HG03469 (cell line): ENCODE measurements around the gene CCDC80.
"Not testable (repeated sequence)": the region's sequence is repeated elsewhere in the genome, so short reads cannot be mapped to it uniquely, and the experiment has no call there.

Experiments used
- ATAC-seq: cut with Tn5 transposase; IDR thresholded peaks from one replicate; pipeline ENCODE4 v1.9.1; 2021; ENCODE audit warnings: mild to moderate bottlenecking, moderate library complexity, moderate number of reproducible peaks; ENCODE audit not compliant: unreplicated experiment

CCDC80 gene

GRCh38 chr3:112640930-112641801, at the start of gene CCDC80:
TSS of gene CCDC80 (minus strand) at chr3:112641143. CDS start at chr3:112639905, 1,238 bp downstream.
- ATAC-seq = no peak

GRCh38 chr3:112689989-112690388, 49.0 kb upstream of the CCDC80 start:
- ATAC-seq = no peak

GRCh38 chr3:112689385-112689784, 48.4 kb upstream of the CCDC80 start:
- no peak for ATAC-seq

GRCh38 chr3:112688819-112689218, 47.9 kb upstream of the CCDC80 start:
- no peak for ATAC-seq

GRCh38 chr3:112688085-112688769, 47.3 kb upstream of the CCDC80 start:
- no peak for ATAC-seq

- ATAC-seq = no peak
These were observed 46.7 kb upstream of the CCDC80 start for GRCh38 chr3:112687616-112688015.

- ATAC-seq = no peak
These were observed 46.3 kb upstream of the CCDC80 start for GRCh38 chr3:112687211-112687610.

- no peak for ATAC-seq
These were observed 45.2 kb upstream of the CCDC80 start for GRCh38 chr3:112685956-112686799.

- ATAC-seq = no peak
These were observed 44.5 kb upstream of the CCDC80 start for GRCh38 chr3:112685420-112685819.

GRCh38 chr3:112682361-112682760, 41.4 kb upstream of the CCDC80 start:
- ATAC-seq = no peak

GRCh38 chr3:112681822-112682325, 40.9 kb upstream of the CCDC80 start:
- ATAC-seq = no peak

- ATAC-seq = peak; percentile 99
These were observed 35.8 kb upstream of the CCDC80 start for GRCh38 chr3:112676659-112677234.

- ATAC-seq = no peak
These were observed 35.1 kb upstream of the CCDC80 start for GRCh38 chr3:112675943-112676535.

- no peak for ATAC-seq
These were observed 34.4 kb upstream of the CCDC80 start for GRCh38 chr3:112675349-112675748.

- ATAC-seq = no peak
These were observed 32.0 kb upstream of the CCDC80 start for GRCh38 chr3:112672716-112673541.

- ATAC-seq = no peak
These were observed 31.2 kb upstream of the CCDC80 start for GRCh38 chr3:112671930-112672715.

- ATAC-seq = no peak
These were observed 29.9 kb upstream of the CCDC80 start for GRCh38 chr3:112670824-112671223.

- ATAC-seq = no peak
These were observed 26.7 kb upstream of the CCDC80 start for GRCh38 chr3:112667599-112667998.

GRCh38 chr3:112665009-112665408, 24.1 kb upstream of the CCDC80 start:
- not testable (repeated sequence) for ATAC-seq
